8988T (cell line): Measurements from ENCODE around the gene MTX3.

ENCODE experiments used
- DNase-seq: peaks from one replicate; pipeline ENCODE4 v3.0.0; 2011

Gene MTX3

GRCh38 chr5:79932510-79933504, 58.3 kb downstream of the MTX3 start:
- DNase-seq = no peak

- no peak for DNase-seq
Observed at GRCh38 chr5:79931866-79932265, 59.2 kb downstream of the MTX3 start.

GRCh38 chr5:79931409-79931808, 59.7 kb downstream of the MTX3 start:
- no peak for DNase-seq

GRCh38 chr5:79929095-79929494, 62.0 kb downstream of the MTX3 start:
- DNase-seq = no peak
